NB4 (cell line): ENCODE measurements around the gene CFAP251.

Experiments used
- POLR2A ChIP-seq: IDR thresholded peaks from 2 replicates; pipeline ENCODE4 v1.6.1; 2011; ENCODE audit warnings: mild to moderate bottlenecking; ENCODE audit not compliant: insufficient read length; ENCODE audit errors: extremely low read depth
- TF ChIP-seq, protein P1 (sequence below): IDR thresholded peaks from one replicate; pipeline ENCODE4 v1.5.1; 2012; ENCODE audit warnings: low read depth, low read length

DNA sequence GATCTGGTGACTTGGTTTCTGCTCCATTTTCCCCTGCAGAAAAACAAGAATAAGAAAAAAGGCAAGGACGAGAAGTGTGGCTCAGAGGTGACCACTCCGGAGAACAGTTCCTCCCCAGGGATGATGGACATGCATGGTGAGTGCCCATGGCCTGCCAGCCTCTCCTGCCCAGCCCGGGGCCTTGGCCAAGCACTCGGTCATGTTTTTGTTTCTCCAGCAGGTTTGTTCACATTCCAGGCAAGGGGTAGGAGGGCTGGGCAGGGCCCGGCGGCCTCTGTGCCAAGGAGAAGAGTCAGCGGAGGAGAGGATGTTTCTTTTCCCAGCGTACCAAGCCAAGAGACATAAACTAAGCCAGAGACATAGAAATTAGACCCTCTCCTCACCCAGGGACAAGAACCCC is 116.9 kb downstream of the CFAP251 start:
- TF ChIP-seq, protein P1, sequence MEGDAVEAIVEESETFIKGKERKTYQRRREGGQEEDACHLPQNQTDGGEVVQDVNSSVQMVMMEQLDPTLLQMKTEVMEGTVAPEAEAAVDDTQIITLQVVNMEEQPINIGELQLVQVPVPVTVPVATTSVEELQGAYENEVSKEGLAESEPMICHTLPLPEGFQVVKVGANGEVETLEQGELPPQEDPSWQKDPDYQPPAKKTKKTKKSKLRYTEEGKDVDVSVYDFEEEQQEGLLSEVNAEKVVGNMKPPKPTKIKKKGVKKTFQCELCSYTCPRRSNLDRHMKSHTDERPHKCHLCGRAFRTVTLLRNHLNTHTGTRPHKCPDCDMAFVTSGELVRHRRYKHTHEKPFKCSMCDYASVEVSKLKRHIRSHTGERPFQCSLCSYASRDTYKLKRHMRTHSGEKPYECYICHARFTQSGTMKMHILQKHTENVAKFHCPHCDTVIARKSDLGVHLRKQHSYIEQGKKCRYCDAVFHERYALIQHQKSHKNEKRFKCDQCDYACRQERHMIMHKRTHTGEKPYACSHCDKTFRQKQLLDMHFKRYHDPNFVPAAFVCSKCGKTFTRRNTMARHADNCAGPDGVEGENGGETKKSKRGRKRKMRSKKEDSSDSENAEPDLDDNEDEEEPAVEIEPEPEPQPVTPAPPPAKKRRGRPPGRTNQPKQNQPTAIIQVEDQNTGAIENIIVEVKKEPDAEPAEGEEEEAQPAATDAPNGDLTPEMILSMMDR = no peak
- TF ChIP-seq POLR2A = no peak
